HCT116 (cell line): Measurements from ENCODE around the gene ORMDL3. TPM values are rescaled to one million over a fixed set of nuclear protein-coding genes. Genes with fewer than 3 reads are reported as not detected.

Source experiments
- ATAC-seq: fragments of 200-7000 bp; cut with Tn5 transposase; 2 replicates; pipeline ENCODE4 v1.9.1; 2020; ENCODE audit warnings: mild to moderate bottlenecking, moderate library complexity
- BruUV-seq: library from RNA; stranded (reverse); fragments of 400-500 nt; replicated peaks from 2 replicates; lab custom pipeline; 2021; lab: Mats Ljungman, UMichigan
- CTCF ChIA-PET: fragments of 300-600 bp; sonication (Branson Sonifier 250); formaldehyde crosslinking; loops from one replicate; lab custom pipeline; 2021; ENCODE audit warnings: antibody characterized with exemption; lab: Charles Lee
- POLR2A ChIA-PET: fragments of 300-600, 350-600 bp; sonication (Branson Sonifier 250); formaldehyde crosslinking; loops from one replicate; lab custom pipeline; 2021; ENCODE audit warnings: antibody characterized with exemption; lab: Charles Lee
- RAD21 ChIA-PET, 2 experiments: fragments of 300-600 bp; sonication (Branson Sonifier 250); formaldehyde crosslinking; loops; one replicate each; lab custom pipeline; 2023; ENCODE audit warnings: low total read pairs in 2 of 2; ENCODE audit not compliant: uncharacterized antibody in 2 of 2, unreplicated experiment in 2 of 2, low non-redundant PET in 1 of 2; lab: Charles Lee
- DNase-seq: peaks from one replicate; pipeline ENCODE4 v3.0.0-alpha.2; 2010; ENCODE audit warnings: low read depth, low spot score
- H2AFZ ChIP-seq: fragments of 200-600 bp; shearing (Covaris generic), sonication (generic); 2 replicates; pipeline ENCODE4 v1.6.1; 2017; ENCODE audit warnings: low read depth, mixed run types, mixed read lengths, antibody characterized with exemption, low read length; ENCODE audit not compliant: poor library complexity, severe bottlenecking
- H3K27ac ChIP-seq: 2 replicates; pipeline ENCODE4 v1.5.1; 2012; ENCODE audit warnings: low read depth, low read length
- H3K27me3 ChIP-seq: fragments of 200-600 bp; sonication (generic); 2 replicates; pipeline ENCODE4 v1.6.1; 2016; ENCODE audit warnings: mixed run types, low read length, mixed read lengths; ENCODE audit not compliant: insufficient read depth
- H3K36me3 ChIP-seq, 2 experiments: fragments of 200-500 bp in 1 of 2; fragments of 200-600 bp in 1 of 2; sonication (Bioruptor generic) in 1 of 2; sonication (generic) in 1 of 2; 2 replicates each; pipeline versions ENCODE4 v1.5.1 to v1.6.1; 2014 to 2016; ENCODE audit warnings: low read length in 2 of 2, inconsistent platforms in 1 of 2, mixed read lengths in 1 of 2, mixed run types in 1 of 2; ENCODE audit not compliant: insufficient read depth in 2 of 2, control insufficient read depth in 1 of 2
- H3K4me1 ChIP-seq, 2 experiments: fragments of 200-600 bp in 1 of 2; sonication (generic) in 1 of 2; 2 replicates each; pipeline versions ENCODE4 v1.5.1 to v1.6.1; 2012 to 2017; ENCODE audit warnings: low read length in 2 of 2, inconsistent platforms in 1 of 2, mild to moderate bottlenecking in 1 of 2, mixed read lengths in 1 of 2, mixed run types in 1 of 2, moderate library complexity in 1 of 2; ENCODE audit not compliant: insufficient read depth in 2 of 2, control insufficient read depth in 1 of 2
- H3K4me2 ChIP-seq: fragments of 200-600 bp; sonication (generic); 2 replicates; pipeline ENCODE4 v1.6.1; 2017; ENCODE audit warnings: mixed run types, low read length, mixed read lengths
- H3K4me3 ChIP-seq, 2 experiments: fragments of 200-600 bp in 1 of 2; sonication (generic) in 1 of 2; replicated peaks in 1 of 2; 2 replicates each; pipeline ENCODE4 v1.5.1; 2011 to 2016; ENCODE audit warnings: low read length in 2 of 2, control low read depth in 1 of 2, low read depth in 1 of 2, mild to moderate bottlenecking in 1 of 2, mixed read lengths in 1 of 2, mixed run types in 1 of 2
- H3K79me2 ChIP-seq: fragments of 200-600 bp; sonication (generic); 2 replicates; pipeline ENCODE4 v1.6.1; 2017; ENCODE audit warnings: mild to moderate bottlenecking, mixed run types, low read length, moderate library complexity, mixed read lengths; ENCODE audit not compliant: insufficient read depth
- H3K9ac ChIP-seq: fragments of 200-600 bp; sonication (generic); 2 replicates; pipeline ENCODE4 v1.6.1; 2016; ENCODE audit warnings: low read length, mixed read lengths
- H3K9me2 ChIP-seq: fragments of 200-600 bp; sonication (generic), shearing (Covaris generic); 2 replicates; pipeline ENCODE4 v1.6.1; 2017; ENCODE audit warnings: mixed run types, mild to moderate bottlenecking, moderate library complexity; ENCODE audit not compliant: insufficient read depth
- H3K9me3 ChIP-seq, 2 experiments: fragments of 200-500 bp in 1 of 2; fragments of 200-600 bp in 1 of 2; sonication (Bioruptor generic) in 1 of 2; sonication (generic) in 1 of 2; 2 replicates each; pipeline ENCODE4 v1.6.1; 2014 to 2017; ENCODE audit warnings: low read length in 2 of 2, mixed read lengths in 2 of 2, inconsistent platforms in 1 of 2, low read depth in 1 of 2, mild to moderate bottlenecking in 1 of 2, mixed run types in 1 of 2, moderate library complexity in 1 of 2; ENCODE audit not compliant: control insufficient read depth in 1 of 2, insufficient read depth in 1 of 2
- H4K20me1 ChIP-seq: fragments of 200-600 bp; sonication (generic), shearing (Covaris generic); 2 replicates; pipeline ENCODE4 v1.6.1; 2017; ENCODE audit warnings: mixed run types, mild to moderate bottlenecking, moderate library complexity; ENCODE audit not compliant: insufficient read depth
- CBX3 ChIP-seq: IDR thresholded peaks from 2 replicates; pipeline ENCODE4 v1.6.1; 2012; ENCODE audit warnings: low read depth
- CEBPB ChIP-seq: IDR thresholded peaks from 2 replicates; pipeline ENCODE4 v1.6.1; 2012; ENCODE audit warnings: low read depth
- CTCF ChIP-seq, 3 experiments: fragments of 200-600 bp in 1 of 3; sonication (generic) in 1 of 3; IDR thresholded peaks in 2 of 3; conservative IDR thresholded peaks in 1 of 3; 2 replicates each; pipeline ENCODE4 v1.5.1; 2012 to 2017; ENCODE audit warnings: low read depth in 2 of 3, low read length in 2 of 3, antibody characterized with exemption in 1 of 3, borderline replicate concordance in 1 of 3, control low read depth in 1 of 3, mild to moderate bottlenecking in 1 of 3, mixed read lengths in 1 of 3, mixed run types in 1 of 3, moderate library complexity in 1 of 3; ENCODE audit not compliant: insufficient read depth in 1 of 3
- EGR1 ChIP-seq: IDR thresholded peaks from 2 replicates; pipeline ENCODE4 v1.6.1; 2012; ENCODE audit warnings: low read depth
- ELF1 ChIP-seq: IDR thresholded peaks from 2 replicates; pipeline ENCODE4 v1.6.1; 2012; ENCODE audit warnings: low read depth, borderline replicate concordance
- FOSL1 ChIP-seq: IDR thresholded peaks from 2 replicates; pipeline ENCODE4 v1.6.1; 2012; ENCODE audit warnings: low read depth
- JUND ChIP-seq: IDR thresholded peaks from 2 replicates; pipeline ENCODE4 v1.6.1; 2012
- POLR2A ChIP-seq: IDR thresholded peaks from 2 replicates; pipeline ENCODE4 v1.7.0; 2011; ENCODE audit warnings: borderline replicate concordance; ENCODE audit not compliant: insufficient read depth, insufficient read length; ENCODE audit errors: extremely low read depth
- POLR2AphosphoS5 ChIP-seq: IDR thresholded peaks from 2 replicates; pipeline ENCODE4 v1.6.1; 2011; ENCODE audit warnings: mild to moderate bottlenecking, low read depth, low read length, moderate library complexity
- RAD21 ChIP-seq: IDR thresholded peaks from 2 replicates; pipeline ENCODE4 v1.6.1; 2012; ENCODE audit warnings: low read depth, mild to moderate bottlenecking
- SIN3A ChIP-seq: IDR thresholded peaks from 2 replicates; pipeline ENCODE4 v1.6.1; 2012; ENCODE audit warnings: low read depth
- SRF ChIP-seq: IDR thresholded peaks from 2 replicates; pipeline ENCODE4 v1.6.1; 2012; ENCODE audit warnings: low read depth
- TCF7L2 ChIP-seq: IDR thresholded peaks from 2 replicates; pipeline ENCODE4 v1.7.0; 2011; ENCODE audit warnings: borderline replicate concordance, inconsistent platforms; ENCODE audit not compliant: insufficient read depth, insufficient read length; ENCODE audit errors: extremely low read depth
- YY1 ChIP-seq: IDR thresholded peaks from 2 replicates; pipeline ENCODE4 v1.6.1; 2011; ENCODE audit warnings: low read length, low read depth, moderate library complexity, mild to moderate bottlenecking; ENCODE audit not compliant: insufficient replicate concordance; ENCODE audit errors: extremely low read depth
- intact Hi-C: fragments of 100-400 bp; cut with micrococcal nuclease; formaldehyde crosslinking; loops from 2 replicates; pipeline ENCODE4 v1.10.0; 2022
- total RNA-seq: library from RNA; stranded (reverse); gene quantifications from one replicate; pipeline ENCODE4 v1.2.1, GENCODE V29; 2021; ENCODE audit not compliant: unreplicated experiment
- TF ChIP-seq, protein P1 (sequence below): IDR thresholded peaks from 2 replicates; pipeline ENCODE4 v1.6.1; 2012

ORMDL3 gene
- total RNA-seq, 1 experiment from 2014 or later = 46.9 TPM

DNA sequence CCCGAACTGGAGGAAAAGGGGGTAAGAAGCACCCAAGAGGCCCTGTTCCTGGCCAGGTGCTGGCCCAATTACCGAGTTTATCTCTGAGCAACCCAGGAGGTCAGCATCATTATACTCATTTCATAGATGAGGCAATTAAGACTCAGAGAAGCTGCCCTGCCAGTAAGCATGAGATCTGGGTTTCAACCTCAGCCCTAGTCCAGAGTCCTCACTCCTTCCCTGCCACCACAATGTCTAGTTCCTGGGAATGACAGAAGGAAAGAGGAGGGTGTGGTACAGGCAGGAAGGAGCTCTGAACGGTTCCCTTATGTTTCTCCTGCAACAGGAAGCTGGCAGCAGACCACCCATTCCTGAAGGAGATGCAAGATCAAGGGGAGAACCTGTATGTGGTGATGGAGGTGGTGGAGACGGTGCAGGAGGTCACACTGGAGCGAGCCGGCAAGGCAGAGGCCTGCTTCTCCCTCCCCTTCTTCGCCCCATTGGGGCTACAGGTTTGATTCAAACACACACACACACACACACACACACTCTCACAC, 42.8 kb upstream of the ORMDL3 start:
- DNase-seq (no peak), ATAC-seq (no peak)
- Histone ChIP-seq H3K4me3 (no peak overlapping the region), H3K9me2 (no peaks in the 10 kb centered on the region), H3K9me3 (no peaks in the 10 kb centered on the region), H2AFZ (no peak overlapping the region), H3K4me2 (no peak overlapping the region), H3K36me3 (no peaks in the 10 kb centered on the region), H3K27me3 (peaks cover 14% of the 10 kb centered on the region; the same call in 1 of the 2 replicates), H4K20me1 (no peaks in the 10 kb centered on the region), H3K4me1 (no peaks in the 10 kb centered on the region), H3K79me2 (no peaks in the 10 kb centered on the region), H3K9ac (no peak overlapping the region), H3K27ac (no peak overlapping the region)
- intact Hi-C loops = no loop called here
- TF ChIP-seq POLR2AphosphoS5 (no peak), FOSL1 (no peak), POLR2A (no peak), RAD21 (no peak), CEBPB (no peak), TCF7L2 (no peak), SRF (no peak), ELF1 (no peak), YY1 (no peak)
- TF ChIP-seq, protein P1, sequence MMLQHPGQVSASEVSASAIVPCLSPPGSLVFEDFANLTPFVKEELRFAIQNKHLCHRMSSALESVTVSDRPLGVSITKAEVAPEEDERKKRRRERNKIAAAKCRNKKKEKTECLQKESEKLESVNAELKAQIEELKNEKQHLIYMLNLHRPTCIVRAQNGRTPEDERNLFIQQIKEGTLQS = no peak
- BruUV-seq = no TSS peak
- ChIA-PET POLR2A (no interaction called here), RAD21 (no interaction called here), CTCF (no interaction called here)

DNA sequence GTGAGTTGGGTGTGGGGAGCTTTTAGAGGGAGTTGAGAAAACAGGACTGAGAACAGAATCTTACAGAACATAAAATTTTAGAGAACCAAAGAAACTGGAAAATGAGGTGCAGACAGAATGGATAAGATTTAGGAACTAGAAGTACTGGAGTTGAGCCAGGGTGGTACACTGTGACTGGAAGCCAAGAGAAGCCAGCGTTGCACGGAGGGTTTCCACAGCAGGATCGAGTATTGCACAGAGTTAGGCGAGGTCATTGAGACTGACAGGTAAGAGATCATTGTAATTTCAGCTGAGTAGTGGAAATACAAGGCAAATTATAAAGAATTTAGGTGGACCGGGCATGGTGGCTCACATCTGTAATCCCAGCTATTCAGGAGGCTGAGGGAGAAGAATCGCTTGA, 42.0 kb upstream of the ORMDL3 start:
- Histone ChIP-seq H3K4me1 (no peaks in the 10 kb centered on the region), H3K36me3 (no peaks in the 10 kb centered on the region), H3K9me2 (no peaks in the 10 kb centered on the region), H4K20me1 (no peaks in the 10 kb centered on the region), H3K4me2 (no peak overlapping the region), H2AFZ (no peak overlapping the region), H3K79me2 (no peaks in the 10 kb centered on the region), H3K27ac (no peak overlapping the region), H3K27me3 (peaks cover 14% of the 10 kb centered on the region; the same call in 1 of the 2 replicates), H3K4me3 (no peak overlapping the region), H3K9ac (no peak overlapping the region), H3K9me3 (no peaks in the 10 kb centered on the region)
- ChIA-PET RAD21 (no interaction called here), POLR2A (no interaction called here), CTCF (interaction anchor here (1.2 to 1.3 kb wide), 2 partner anchors 11 kb away, joined by 4 to 5 read pairs; partner anchors contain the start of gene PSMD3)
- DNase-seq (no peak), ATAC-seq (no peak)
- TF ChIP-seq EGR1 = no peak
- no peak for TF ChIP-seq ELF1
- TF ChIP-seq SRF = no peak
- TF ChIP-seq POLR2A = no peak
- TF ChIP-seq CBX3 = no peak
- TF ChIP-seq SIN3A = no peak
- TF ChIP-seq CTCF (IDR thresholded peaks at IDR 0.05 in 2 of 3, conservative IDR thresholded peaks at IDR 0.05 in 1 of 3; ENCODE audit: borderline replicate concordance in 1 of 3, insufficient read depth in 1 of 3, low read depth in 2 of 3, low read length in 2 of 3) = no peak
- TF ChIP-seq JUND = no peak
- intact Hi-C loops = no loop called here
- BruUV-seq = no TSS peak
